ENCODE data around the gene WDR45. TPM values are rescaled to one million over a fixed set of nuclear protein-coding genes. Genes with fewer than 3 reads are reported as not detected.
"Not testable (repeated sequence)": the region's sequence is repeated elsewhere in the genome, so short reads cannot be mapped to it uniquely, and the experiment has no call there.

Gene WDR45
- total RNA-seq (59.8 TPM in 2 replicates), polyA plus RNA-seq (69.4 and 76.4 TPM in 2 replicates), polyA minus RNA-seq (ENCODE audit: low replicate concordance) (132 and 139 TPM in 2 replicates)
- polyA plus RNA-seq (2012), result 63.3 and 72.8 TPM in 2 replicates

GRCh38 chrX:49079489-49080428, at the start of gene WDR45:
Gene WDR45 (minus strand): TSS chrX:49079887. CDS start chrX:49078095, 1,792 bp downstream.
- peak within 1 kb of the TSS; percentile 30 for H2AFZ ChIP-seq (ENCODE audit: low read length)
- H3K9me3 ChIP-seq (ENCODE audit: control insufficient read depth, insufficient read depth, low read depth, low read length), result no peaks in the 10 kb centered on the region
- H3K27ac ChIP-seq (ENCODE audit: insufficient read depth, low read length), result peak within 1 kb of the TSS; percentile 84
- no peaks in the 10 kb centered on the region for H3K79me2 ChIP-seq (ENCODE audit: control insufficient read depth, insufficient read depth, low read length)
- peak; percentile 71 to 73 for DNase-seq (ENCODE audit: low read depth in 2 of 2)
- no peak for TF ChIP-seq EZH2 (IDR thresholded peaks at IDR 0.05; ENCODE audit: low read length, missing control alignments)
- no peak for TF ChIP-seq CTCF (conservative IDR thresholded peaks at IDR 0.05 in 1 of 2, IDR thresholded peaks at IDR 0.05 in 1 of 2; ENCODE audit: low read depth in 1 of 2, low read length in 2 of 2)
- H3K4me2 ChIP-seq (ENCODE audit: extremely low read depth, insufficient read depth, low read length), result peak within 1 kb of the TSS; percentile 64
- H4K20me1 ChIP-seq (ENCODE audit: control insufficient read depth, extremely low read depth, insufficient read depth, low read length), result no peaks in the 10 kb centered on the region
- peak within 1 kb of the TSS; percentile 65 to 88 (median 76) for H3K4me3 ChIP-seq (replicated peaks in 1 of 4; ENCODE audit: control extremely low read depth in 1 of 4, insufficient read depth in 1 of 4, low read depth in 3 of 4, low read length in 4 of 4)
- H3K27me3 ChIP-seq (ENCODE audit: control insufficient read depth, insufficient read depth, low read length), result no peaks in the 10 kb centered on the region
- peak within 1 kb of the TSS; percentile 77 for H3K9ac ChIP-seq (ENCODE audit: insufficient read depth, low read length)
- no peaks in the 10 kb centered on the region for H3K4me1 ChIP-seq (ENCODE audit: control insufficient read depth, extremely low read depth, insufficient read depth, low read length)
- no peaks in the 10 kb centered on the region for H3K36me3 ChIP-seq (ENCODE audit: control insufficient read depth, insufficient read depth, low read length)

GRCh38 chrX:49129427-49129826, 49.7 kb upstream of the WDR45 start:
- Histone ChIP-seq H3K27me3 (ENCODE audit: control insufficient read depth, insufficient read depth, low read length) (no peaks in the 10 kb centered on the region), H3K9ac (ENCODE audit: insufficient read depth, low read length) (no peak overlapping the region), H4K20me1 (ENCODE audit: control insufficient read depth, extremely low read depth, insufficient read depth, low read length) (no peaks in the 10 kb centered on the region), H3K36me3 (ENCODE audit: control insufficient read depth, insufficient read depth, low read length) (no peaks in the 10 kb centered on the region), H3K79me2 (ENCODE audit: control insufficient read depth, insufficient read depth, low read length) (no peaks in the 10 kb centered on the region), H3K4me2 (ENCODE audit: extremely low read depth, insufficient read depth, low read length) (no peak overlapping the region), H3K4me1 (ENCODE audit: control insufficient read depth, extremely low read depth, insufficient read depth, low read length) (no peaks in the 10 kb centered on the region), H3K9me3 (ENCODE audit: control insufficient read depth, insufficient read depth, low read depth, low read length) (no peaks in the 10 kb centered on the region), H3K4me3 (replicated peaks in 1 of 4; ENCODE audit: control extremely low read depth in 1 of 4, insufficient read depth in 1 of 4, low read depth in 3 of 4, low read length in 4 of 4) (no peak overlapping the region), H3K27ac (ENCODE audit: insufficient read depth, low read length) (no peak overlapping the region), H2AFZ (ENCODE audit: low read length) (no peak overlapping the region)
- no peak for DNase-seq (ENCODE audit: low read depth in 2 of 2)
- no peak for TF ChIP-seq EZH2 (IDR thresholded peaks at IDR 0.05; ENCODE audit: low read length, missing control alignments)
- no peak for TF ChIP-seq CTCF (conservative IDR thresholded peaks at IDR 0.05 in 1 of 2, IDR thresholded peaks at IDR 0.05 in 1 of 2; ENCODE audit: low read depth in 1 of 2, low read length in 2 of 2)

- not testable (repeated sequence) for H3K4me1 ChIP-seq (ENCODE audit: control insufficient read depth, extremely low read depth, insufficient read depth, low read length); H3K4me2 ChIP-seq (ENCODE audit: extremely low read depth, insufficient read depth, low read length); H3K27me3 ChIP-seq (ENCODE audit: control insufficient read depth, insufficient read depth, low read length); H3K9me3 ChIP-seq (ENCODE audit: control insufficient read depth, insufficient read depth, low read depth, low read length); DNase-seq (ENCODE audit: low read depth in 2 of 2); H2AFZ ChIP-seq (ENCODE audit: low read length); H3K36me3 ChIP-seq (ENCODE audit: control insufficient read depth, insufficient read depth, low read length); H3K9ac ChIP-seq (ENCODE audit: insufficient read depth, low read length); H3K27ac ChIP-seq (ENCODE audit: insufficient read depth, low read length); H3K4me3 ChIP-seq (replicated peaks in 1 of 4; ENCODE audit: control extremely low read depth in 1 of 4, insufficient read depth in 1 of 4, low read depth in 3 of 4, low read length in 4 of 4); H3K79me2 ChIP-seq (ENCODE audit: control insufficient read depth, insufficient read depth, low read length); H4K20me1 ChIP-seq (ENCODE audit: control insufficient read depth, extremely low read depth, insufficient read depth, low read length)
Measured at GRCh38 chrX:49127742-49128258, 48.1 kb upstream of the WDR45 start.

Measured in fibroblast of lung (primary cell).